Urinary bladder (tissue), 4 donors: ENCODE measurements around the gene POU5F2. TPM values are rescaled to one million over a fixed set of nuclear protein-coding genes. Genes with fewer than 3 reads are reported as not detected.

ENCODE experiments used
- DNase-seq: peaks from one replicate; pipeline ENCODE4 v3.0.0-alpha.2; 2015; ENCODE audit errors: extremely low spot score
- H3K27ac ChIP-seq: one replicate; pipeline ENCODE4 v1.5.1; 2013; ENCODE audit warnings: low read depth, mild to moderate bottlenecking, moderate library complexity
- H3K36me3 ChIP-seq: one replicate; pipeline ENCODE4 v1.6.1; 2013; ENCODE audit warnings: mild to moderate bottlenecking, moderate library complexity; ENCODE audit not compliant: insufficient read depth
- H3K4me1 ChIP-seq: one replicate; pipeline ENCODE4 v1.6.1; 2013; ENCODE audit warnings: mild to moderate bottlenecking, moderate library complexity; ENCODE audit not compliant: insufficient read depth
- H3K4me3 ChIP-seq: one replicate; pipeline ENCODE4 v1.5.1; 2013; ENCODE audit warnings: low read depth, low read length
- WGBS: extraction: QIAGEN DNeasy Blood & Tissue Kit; methylation state at CpG from one replicate; pipeline ENCODE4 v1.1.7; 2013; 5-methylcytosine and 5-hydroxymethylcytosine counted together
- polyA plus RNA-seq: library from polyadenylated mRNA; stranded (reverse); fragments of 200-250 nt; gene quantifications from one replicate; pipeline ENCODE4 v1.2.3, GENCODE V29; 2013
- total RNA-seq: library from RNA; depleted of rRNA; stranded (reverse); fragments of >200 nt; gene quantifications from one replicate; pipeline ENCODE4 v1.2.3, GENCODE V29; 2014
- donor health status: healthy with polysubstance abuse.
- donor health status: healthy.

Gene POU5F2
- total and polyA plus RNA-seq, 2 donors = 0.01 to 10.5 TPM

GRCh38 chr5:93731987-93732386, 9.4 kb downstream of the POU5F2 start:
- H3K36me3 ChIP-seq = no peaks in the 10 kb centered on the region
- WGBS = 91% methylated on average over 3 of the region's 3 CpGs
- no peaks in the 10 kb centered on the region for H3K4me1 ChIP-seq
- H3K4me3 ChIP-seq = no peak overlapping the region
- DNase-seq = no peak
- no peak overlapping the region for H3K27ac ChIP-seq

- Histone ChIP-seq H3K27ac (no peak overlapping the region), H3K4me3 (no peak overlapping the region), H3K36me3 (no peaks in the 10 kb centered on the region), H3K4me1 (no peaks in the 10 kb centered on the region)
- WGBS = 98% methylated on average over 1 of the region's 1 CpG
- no peak for DNase-seq
Measured at GRCh38 chr5:93726595-93726994, 14.8 kb downstream of the POU5F2 start.

- 98% methylated on average over 1 of the region's 1 CpG for WGBS
- no peaks in the 10 kb centered on the region for H3K4me1 ChIP-seq
- H3K27ac ChIP-seq = no peak overlapping the region
- H3K4me3 ChIP-seq = no peak overlapping the region
- DNase-seq = no peak
- no peaks in the 10 kb centered on the region for H3K36me3 ChIP-seq
Measured at GRCh38 chr5:93724791-93725190, 16.6 kb downstream of the POU5F2 start.

- Histone ChIP-seq H3K4me1 (no peaks in the 10 kb centered on the region), H3K4me3 (no peak overlapping the region), H3K36me3 (no peaks in the 10 kb centered on the region), H3K27ac (no peak overlapping the region)
- 46% methylated on average over 4 of the region's 4 CpGs for WGBS
- DNase-seq = no peak
Measured at GRCh38 chr5:93723681-93724080, 17.7 kb downstream of the POU5F2 start.

GRCh38 chr5:93723005-93723404, 18.4 kb downstream of the POU5F2 start:
- H3K27ac ChIP-seq = no peak overlapping the region
- H3K36me3 ChIP-seq = no peaks in the 10 kb centered on the region
- DNase-seq = no peak
- H3K4me1 ChIP-seq = no peaks in the 10 kb centered on the region
- H3K4me3 ChIP-seq = no peak overlapping the region

GRCh38 chr5:93722588-93722987, 18.8 kb downstream of the POU5F2 start:
- no peak overlapping the region for H3K27ac ChIP-seq
- H3K4me3 ChIP-seq = no peak overlapping the region
- no peaks in the 10 kb centered on the region for H3K36me3 ChIP-seq
- no peak for DNase-seq
- no peaks in the 10 kb centered on the region for H3K4me1 ChIP-seq
- 54% methylated on average over 3 of the region's 3 CpGs for WGBS

- 45% methylated on average over 1 of the region's 1 CpG for WGBS
- DNase-seq = no peak
- no peak overlapping the region for H3K27ac ChIP-seq
- no peaks in the 10 kb centered on the region for H3K4me1 ChIP-seq
- no peak overlapping the region for H3K4me3 ChIP-seq
- H3K36me3 ChIP-seq = no peaks in the 10 kb centered on the region
Measured at GRCh38 chr5:93721511-93721910, 19.9 kb downstream of the POU5F2 start.

- 87% methylated on average over 3 of the region's 3 CpGs for WGBS
- Histone ChIP-seq H3K4me3 (no peak overlapping the region), H3K36me3 (no peaks in the 10 kb centered on the region), H3K4me1 (no peaks in the 10 kb centered on the region), H3K27ac (no peak overlapping the region)
- no peak for DNase-seq
Measured at GRCh38 chr5:93721071-93721470, 20.3 kb downstream of the POU5F2 start.

GRCh38 chr5:93717162-93717561, 24.2 kb downstream of the POU5F2 start:
- no peak overlapping the region for H3K4me3 ChIP-seq
- no peaks in the 10 kb centered on the region for H3K36me3 ChIP-seq
- no peaks in the 10 kb centered on the region for H3K4me1 ChIP-seq
- no peak for DNase-seq
- H3K27ac ChIP-seq = no peak overlapping the region
- whole genome bisulfite sequencing = 66% methylated on average over 4 of the region's 4 CpGs

- DNase-seq = no peak
- H3K27ac ChIP-seq = no peak overlapping the region
- no peaks in the 10 kb centered on the region for H3K4me1 ChIP-seq
- H3K36me3 ChIP-seq = no peaks in the 10 kb centered on the region
- no peak overlapping the region for H3K4me3 ChIP-seq
Measured at GRCh38 chr5:93716453-93716852, 24.9 kb downstream of the POU5F2 start.

GRCh38 chr5:93715761-93716160, 25.6 kb downstream of the POU5F2 start:
- Histone ChIP-seq H3K4me3 (no peak overlapping the region), H3K4me1 (no peaks in the 10 kb centered on the region), H3K36me3 (no peaks in the 10 kb centered on the region), H3K27ac (no peak overlapping the region)
- 88% methylated on average over 1 of the region's 1 CpG for WGBS
- DNase-seq = no peak

GRCh38 chr5:93715327-93715726, 26.1 kb downstream of the POU5F2 start:
- 90% methylated on average over 2 of the region's 2 CpGs for WGBS

GRCh38 chr5:93708442-93708841, 33.0 kb downstream of the POU5F2 start:
- no peaks in the 10 kb centered on the region for H3K4me1 ChIP-seq
- H3K27ac ChIP-seq = no peak overlapping the region
- DNase-seq = no peak
- 96% methylated on average over 6 of the region's 6 CpGs for WGBS
- no peak overlapping the region for H3K4me3 ChIP-seq
- H3K36me3 ChIP-seq = no peaks in the 10 kb centered on the region

More at GRCh38 chr5:93715327-93715726, 26.1 kb downstream of the POU5F2 start:
- Histone ChIP-seq H3K27ac (no peak overlapping the region), H3K36me3 (no peaks in the 10 kb centered on the region), H3K4me1 (no peaks in the 10 kb centered on the region), H3K4me3 (no peak overlapping the region)
- DNase-seq = no peak

GRCh38 chr5:93705896-93706295, 35.5 kb downstream of the POU5F2 start:
- Histone ChIP-seq H3K36me3 (no peaks in the 10 kb centered on the region), H3K27ac (no peak overlapping the region), H3K4me1 (no peaks in the 10 kb centered on the region), H3K4me3 (no peak overlapping the region)
- WGBS = 96% methylated on average over 1 of the region's 1 CpG
- no peak for DNase-seq

GRCh38 chr5:93704996-93705395, 36.4 kb downstream of the POU5F2 start:
- Histone ChIP-seq H3K4me3 (no peak overlapping the region), H3K4me1 (no peaks in the 10 kb centered on the region), H3K36me3 (no peaks in the 10 kb centered on the region), H3K27ac (no peak overlapping the region)
- no peak for DNase-seq
